Caki2 (cell line): ENCODE data around the gene CHST12. TPM values are rescaled to one million over a fixed set of nuclear protein-coding genes. Genes with fewer than 3 reads are reported as not detected.

Experiments used
- total RNA-seq: library from RNA; depleted of rRNA; stranded (reverse); fragments of >200 nt; shearing (Covaris generic); gene quantifications from 2 replicates; pipeline ENCODE4 v1.2.3, GENCODE V29; 2014; ENCODE audit warnings: low replicate concordance; rRNA removed

CHST12 gene
- total RNA-seq, 1 experiment from 2014 or later, result 12.7 TPM

Other genes with a start within 250 kb of the CHST12 start
- gene MAD1L1, start 170.7 kb upstream of the CHST12 start, total RNA-seq, result 39.4 and 123 TPM in 2 replicates
- 54.2 and 57.1 TPM in 2 replicates for gene MRM2, start 161.4 kb upstream of the CHST12 start, total RNA-seq
- 64.7 and 89.7 TPM in 2 replicates for gene NUDT1, start 161.4 kb upstream of the CHST12 start, total RNA-seq
- 73.3 and 98.9 TPM in 2 replicates for gene SNX8, start 89.2 kb upstream of the CHST12 start, total RNA-seq
- gene EIF3B, start 48.8 kb upstream of the CHST12 start, total RNA-seq, result 202 and 205 TPM in 2 replicates
- gene GRIFIN, start 72.8 kb downstream of the CHST12 start, total RNA-seq, result not detected in 2 replicates
- 10.2 and 16.7 TPM in 2 replicates for gene LFNG, start 116.2 kb downstream of the CHST12 start, total RNA-seq
- 60.7 and 74.9 TPM in 2 replicates for gene BRAT1, start 151.9 kb downstream of the CHST12 start, total RNA-seq
- 8.9 and 32.5 TPM in 2 replicates for gene IQCE, start 155.4 kb downstream of the CHST12 start, total RNA-seq
- 34.7 and 42.7 TPM in 2 replicates for gene TTYH3, start 228.4 kb downstream of the CHST12 start, total RNA-seq